ENCODE measurements around the gene MSMB.

MSMB gene

GRCh38 chr10:46048152-46048551 lies 2.1 kb upstream of the MSMB start:
- no peak for TF ChIP-seq CTCF (IDR thresholded peaks at IDR 0.05; ENCODE audit: control insufficient read depth, insufficient read depth, low read depth, low read length, missing control alignments)
- no peak overlapping the region for H3K4me3 ChIP-seq (ENCODE audit: control insufficient read depth, low read depth, low read length)
- DNase-seq (ENCODE audit: low read depth), result no peak

- no peak for DNase-seq (ENCODE audit: low read depth)
- no peak for TF ChIP-seq CTCF (IDR thresholded peaks at IDR 0.05; ENCODE audit: control insufficient read depth, insufficient read depth, low read depth, low read length, missing control alignments)
- H3K4me3 ChIP-seq (ENCODE audit: control insufficient read depth, low read depth, low read length), result no peak overlapping the region
Measured at GRCh38 chr10:46042527-46042926, 3.5 kb downstream of the MSMB start.

- no peak for DNase-seq (ENCODE audit: low read depth)
- TF ChIP-seq CTCF (IDR thresholded peaks at IDR 0.05; ENCODE audit: control insufficient read depth, insufficient read depth, low read depth, low read length, missing control alignments), result no peak
- no peak overlapping the region for H3K4me3 ChIP-seq (ENCODE audit: control insufficient read depth, low read depth, low read length)
Measured at GRCh38 chr10:46040004-46040403, 6.1 kb downstream of the MSMB start.

- H3K4me3 ChIP-seq (ENCODE audit: control insufficient read depth, low read depth, low read length), result no peak overlapping the region
- DNase-seq (ENCODE audit: low read depth), result no peak
- TF ChIP-seq CTCF (IDR thresholded peaks at IDR 0.05; ENCODE audit: control insufficient read depth, insufficient read depth, low read depth, low read length, missing control alignments), result no peak
Measured at GRCh38 chr10:46037107-46037825, 8.8 kb downstream of the MSMB start.

- no peak overlapping the region for H3K4me3 ChIP-seq (ENCODE audit: control insufficient read depth, low read depth, low read length)
- DNase-seq (ENCODE audit: low read depth), result no peak
- TF ChIP-seq CTCF (IDR thresholded peaks at IDR 0.05; ENCODE audit: control insufficient read depth, insufficient read depth, low read depth, low read length, missing control alignments), result no peak
Measured at GRCh38 chr10:46035923-46036849, 9.9 kb downstream of the MSMB start.

GRCh38 chr10:46033602-46034011 lies 12.5 kb downstream of the MSMB start:
- no peak for TF ChIP-seq CTCF (IDR thresholded peaks at IDR 0.05; ENCODE audit: control insufficient read depth, insufficient read depth, low read depth, low read length, missing control alignments)
- peak; percentile 40 for DNase-seq (ENCODE audit: low read depth)
- no peak overlapping the region for H3K4me3 ChIP-seq (ENCODE audit: control insufficient read depth, low read depth, low read length)
